Epithelial cell of esophagus (primary cell): Measurements from ENCODE around the gene SAG.

Experiments
- DNase-seq: peaks from one replicate; pipeline ENCODE4 v3.0.0; 2010; ENCODE audit warnings: low read depth
- H3K4me3 ChIP-seq: 2 replicates; pipeline ENCODE4 v1.5.1; 2011; ENCODE audit warnings: mild to moderate bottlenecking, low read length, control low read depth
- CTCF ChIP-seq: IDR thresholded peaks from 2 replicates; pipeline ENCODE4 v1.5.1; 2011; ENCODE audit warnings: low read depth, mild to moderate bottlenecking, low read length, control low read depth, inconsistent platforms; ENCODE audit not compliant: insufficient read depth; ENCODE audit errors: missing control alignments

Gene SAG

GRCh38 chr2:233317196-233317943, 9.8 kb downstream of the SAG start:
- TF ChIP-seq CTCF: no peak
- H3K4me3 ChIP-seq: no peak overlapping the region
- DNase-seq: no peak

- DNase-seq: no peak
- no peak overlapping the region for H3K4me3 ChIP-seq
- TF ChIP-seq CTCF: no peak
Measured at GRCh38 chr2:233319256-233319655, 11.6 kb downstream of the SAG start.

GRCh38 chr2:233320470-233320869, 12.9 kb downstream of the SAG start:
- no peak for DNase-seq
- TF ChIP-seq CTCF: no peak
- no peak overlapping the region for H3K4me3 ChIP-seq

- TF ChIP-seq CTCF: no peak
- DNase-seq: no peak
- no peak overlapping the region for H3K4me3 ChIP-seq
Measured at GRCh38 chr2:233321166-233321565, 13.6 kb downstream of the SAG start.

GRCh38 chr2:233323851-233324250, 16.2 kb downstream of the SAG start:
- DNase-seq: no peak
- H3K4me3 ChIP-seq: no peak overlapping the region
- TF ChIP-seq CTCF: no peak

GRCh38 chr2:233325256-233325655, 17.6 kb downstream of the SAG start:
- TF ChIP-seq CTCF: no peak
- DNase-seq: no peak
- H3K4me3 ChIP-seq: no peak overlapping the region

- no peak overlapping the region for H3K4me3 ChIP-seq
- no peak for TF ChIP-seq CTCF
- no peak for DNase-seq
Measured at GRCh38 chr2:233325814-233326213, 18.2 kb downstream of the SAG start.
